ENCODE measurements around the gene PODNL1.
"Not testable (repeated sequence)": the region's sequence is repeated elsewhere in the genome, so short reads cannot be mapped to it uniquely, and the experiment has no call there.

Gene PODNL1, protein sequence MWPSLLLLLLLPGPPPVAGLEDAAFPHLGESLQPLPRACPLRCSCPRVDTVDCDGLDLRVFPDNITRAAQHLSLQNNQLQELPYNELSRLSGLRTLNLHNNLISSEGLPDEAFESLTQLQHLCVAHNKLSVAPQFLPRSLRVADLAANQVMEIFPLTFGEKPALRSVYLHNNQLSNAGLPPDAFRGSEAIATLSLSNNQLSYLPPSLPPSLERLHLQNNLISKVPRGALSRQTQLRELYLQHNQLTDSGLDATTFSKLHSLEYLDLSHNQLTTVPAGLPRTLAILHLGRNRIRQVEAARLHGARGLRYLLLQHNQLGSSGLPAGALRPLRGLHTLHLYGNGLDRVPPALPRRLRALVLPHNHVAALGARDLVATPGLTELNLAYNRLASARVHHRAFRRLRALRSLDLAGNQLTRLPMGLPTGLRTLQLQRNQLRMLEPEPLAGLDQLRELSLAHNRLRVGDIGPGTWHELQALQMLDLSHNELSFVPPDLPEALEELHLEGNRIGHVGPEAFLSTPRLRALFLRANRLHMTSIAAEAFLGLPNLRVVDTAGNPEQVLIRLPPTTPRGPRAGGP

DNA sequence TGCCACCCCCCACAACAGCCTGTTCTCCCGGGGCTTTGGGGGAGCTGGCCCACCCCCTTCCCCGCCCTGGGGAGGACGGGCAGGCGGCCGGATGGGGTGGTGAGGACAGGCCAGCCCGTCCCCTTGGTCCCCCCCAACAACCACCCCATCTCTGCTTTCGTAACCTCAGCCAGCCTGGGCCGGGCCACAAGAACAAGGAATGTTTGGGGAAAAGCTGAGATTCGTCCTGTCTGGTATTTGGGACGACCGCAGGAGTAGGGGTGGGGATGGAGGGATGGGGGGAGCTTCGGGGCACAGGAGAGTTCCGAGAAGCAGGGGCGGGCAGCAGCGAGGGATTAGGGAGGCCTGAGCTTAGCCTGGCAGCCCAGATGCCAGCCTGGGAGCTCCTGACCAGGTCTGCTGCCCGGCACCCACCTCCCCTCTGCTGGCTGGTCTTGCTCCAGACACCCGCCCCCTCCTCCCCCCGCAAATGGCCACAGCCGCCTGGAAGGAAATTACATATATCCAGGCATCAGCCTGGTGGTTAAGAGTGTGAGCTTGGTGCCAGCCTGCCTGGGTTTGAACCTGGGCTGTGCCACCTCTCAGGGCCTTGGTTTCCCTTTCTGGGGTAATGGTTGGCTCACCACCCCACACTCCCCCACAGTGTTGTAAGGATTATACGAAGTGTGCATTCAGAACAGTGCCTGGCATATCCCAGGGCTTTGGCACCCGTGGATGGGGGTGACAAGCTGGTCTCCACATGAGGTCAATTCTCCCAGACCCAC is at the start of gene PODNL1:
PODNL1 (minus strand) TSS at position 117 of the 764 bp plus-strand sequence. CDS start 236 bp downstream, outside the sequence.
- DNase-seq, result no peak

DNA sequence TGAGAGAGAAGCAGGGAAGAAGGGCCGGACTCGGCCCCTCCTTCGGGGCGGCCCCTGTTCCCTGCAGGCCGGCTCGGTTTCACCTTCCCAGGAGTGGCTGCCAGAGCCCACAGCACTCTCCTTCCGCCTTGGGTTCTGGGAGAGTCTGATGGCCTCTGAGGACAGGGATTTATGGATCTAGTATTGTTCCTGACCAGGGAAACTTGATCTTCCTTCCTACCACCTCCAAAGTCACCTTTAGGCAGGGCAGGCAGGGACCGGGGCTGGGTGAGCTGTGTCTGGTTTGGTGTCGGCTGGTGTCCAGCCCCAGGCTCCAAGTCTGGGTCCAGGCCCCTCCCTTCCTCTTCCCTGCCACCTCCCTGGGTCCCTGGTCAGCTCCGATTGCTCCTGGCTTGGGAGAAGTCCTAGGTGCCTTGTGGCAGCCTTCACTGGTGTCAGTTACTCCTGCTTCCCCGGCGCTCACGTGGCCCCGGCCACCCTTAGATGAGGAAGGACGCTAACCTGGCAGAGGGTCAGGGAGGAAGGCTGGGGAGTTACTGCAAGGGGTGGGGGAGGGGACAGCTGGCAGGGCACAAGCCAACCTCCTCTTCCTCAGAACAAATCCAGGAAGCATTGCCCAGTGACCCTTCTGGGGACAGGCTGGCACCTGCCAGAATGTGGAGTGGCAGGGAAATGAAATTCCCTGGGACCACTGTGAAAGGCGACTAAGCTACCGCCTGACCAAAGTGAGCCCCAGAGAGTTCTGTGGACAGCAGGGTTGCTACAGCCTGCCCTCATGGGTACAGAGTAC is 49.1 kb upstream of the PODNL1 start:
- DNase-seq, result no peak

DNA sequence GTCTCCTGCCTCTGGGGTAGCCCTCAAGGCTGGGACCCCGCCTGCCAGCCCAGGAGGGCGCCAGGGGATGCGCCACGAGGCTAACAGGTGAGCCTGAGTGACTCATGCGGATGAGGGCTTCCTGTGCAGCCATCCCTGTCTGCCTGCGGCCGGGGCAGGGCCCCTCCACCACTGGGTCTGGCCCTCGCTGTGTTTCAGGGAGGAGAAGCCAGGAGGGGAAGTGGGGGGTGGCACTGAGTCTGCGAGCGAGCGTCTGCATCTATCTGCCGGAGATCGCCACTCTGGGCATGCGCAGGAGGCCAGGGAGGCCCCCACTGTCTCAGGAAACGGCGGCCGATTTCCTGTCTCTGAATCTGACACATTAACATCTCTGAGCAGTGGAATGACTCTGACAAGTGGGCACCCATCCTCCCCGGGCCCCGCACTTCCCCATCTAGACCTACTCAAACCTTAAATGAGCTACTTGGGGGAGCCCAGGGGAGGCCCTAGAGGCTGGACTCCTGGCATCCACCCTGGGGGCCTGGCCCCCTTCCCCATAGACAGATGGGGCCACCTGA is 48.2 kb upstream of the PODNL1 start:
- DNase-seq, result peak; percentile 68

DNA sequence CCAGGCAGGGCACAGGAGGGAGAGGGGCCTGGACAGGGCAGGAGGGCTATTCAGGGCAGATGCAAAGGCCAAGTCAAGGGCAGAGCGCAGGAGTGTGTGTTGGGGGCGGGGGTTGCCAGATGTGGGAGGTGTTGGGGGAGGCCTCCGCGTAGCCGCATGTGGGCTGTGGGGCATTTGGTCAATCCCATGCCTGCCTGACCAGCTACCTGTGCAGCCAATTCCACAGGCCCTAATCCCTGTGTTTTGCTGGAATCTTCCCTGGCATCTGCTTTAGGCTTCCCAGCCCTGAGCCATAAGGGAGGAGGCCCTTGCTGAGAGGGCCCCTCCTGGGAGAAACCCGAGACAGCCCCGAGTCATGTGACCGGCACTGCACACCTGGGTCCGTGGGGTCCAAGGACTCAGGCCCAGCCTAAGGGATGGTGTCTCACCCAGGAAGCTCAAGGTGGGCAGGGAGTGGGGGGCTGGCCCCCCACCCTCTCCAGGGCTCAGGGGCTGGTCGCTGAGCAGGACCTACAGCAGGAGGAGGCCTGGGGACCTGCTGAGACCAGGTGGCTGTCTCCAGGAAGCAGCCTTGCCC is 47.6 kb upstream of the PODNL1 start:
- DNase-seq, result no peak

DNA sequence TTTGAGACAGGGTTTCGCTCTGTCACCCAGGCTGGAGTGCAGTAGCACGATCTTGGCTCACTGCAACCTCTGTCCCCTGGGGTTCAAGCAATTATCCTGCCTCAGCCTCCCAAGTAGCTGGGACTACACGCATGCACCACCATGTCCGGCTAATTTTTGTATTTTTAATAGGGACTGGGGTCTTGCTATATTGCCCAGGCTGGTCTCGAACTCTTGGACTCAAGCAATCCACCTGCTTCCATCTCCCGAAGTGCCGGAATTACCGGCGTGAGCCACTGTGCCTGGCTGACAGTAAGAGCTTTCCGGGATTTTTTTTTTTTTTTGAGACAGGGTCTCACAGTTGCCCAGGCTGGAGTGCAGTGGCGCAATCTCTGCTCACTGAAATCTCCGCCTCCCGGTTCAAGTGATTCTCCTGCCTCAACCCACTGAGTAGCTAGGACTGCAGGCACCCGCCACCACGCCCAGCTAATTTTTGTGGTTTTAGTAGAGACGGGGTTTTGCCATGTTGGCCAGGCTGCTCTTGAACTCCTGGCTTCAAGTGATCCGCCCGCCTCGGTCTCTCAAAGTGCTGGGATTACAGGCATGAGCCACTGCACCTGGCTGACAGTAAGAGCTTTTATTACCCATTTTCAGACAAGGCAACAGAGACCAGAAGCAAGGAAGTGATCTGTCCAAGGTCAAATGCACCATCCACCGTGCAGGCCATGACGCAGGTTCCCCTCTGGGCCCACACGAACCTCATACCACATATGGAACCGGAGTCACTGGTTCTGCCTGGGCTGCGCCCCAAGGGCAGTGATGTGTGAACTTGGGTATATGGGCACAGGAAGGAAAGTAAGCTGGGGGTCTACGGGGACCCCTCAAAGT is 46.9 kb upstream of the PODNL1 start:
- no peak for DNase-seq

DNA sequence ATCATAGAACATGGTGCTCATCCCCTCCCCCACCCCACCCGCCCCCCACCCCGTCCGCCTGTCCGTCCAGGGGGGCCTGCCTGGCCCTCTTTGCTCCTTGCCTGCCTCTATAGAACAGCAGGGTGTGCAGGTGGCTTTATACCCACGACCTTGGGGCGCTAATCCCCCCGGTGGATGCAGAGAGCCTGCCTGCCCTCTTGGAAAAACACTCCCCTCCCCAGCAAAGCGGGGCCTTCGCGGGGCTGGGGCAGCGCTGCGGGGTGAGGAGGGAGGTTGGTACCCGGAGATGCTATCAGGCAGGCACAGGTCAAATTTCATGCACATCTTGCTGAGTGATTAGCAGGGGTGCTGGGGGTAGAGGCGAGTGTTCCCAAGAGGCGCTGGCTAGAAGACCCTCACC is 46.0 kb upstream of the PODNL1 start:
- DNase-seq, result no peak

DNA sequence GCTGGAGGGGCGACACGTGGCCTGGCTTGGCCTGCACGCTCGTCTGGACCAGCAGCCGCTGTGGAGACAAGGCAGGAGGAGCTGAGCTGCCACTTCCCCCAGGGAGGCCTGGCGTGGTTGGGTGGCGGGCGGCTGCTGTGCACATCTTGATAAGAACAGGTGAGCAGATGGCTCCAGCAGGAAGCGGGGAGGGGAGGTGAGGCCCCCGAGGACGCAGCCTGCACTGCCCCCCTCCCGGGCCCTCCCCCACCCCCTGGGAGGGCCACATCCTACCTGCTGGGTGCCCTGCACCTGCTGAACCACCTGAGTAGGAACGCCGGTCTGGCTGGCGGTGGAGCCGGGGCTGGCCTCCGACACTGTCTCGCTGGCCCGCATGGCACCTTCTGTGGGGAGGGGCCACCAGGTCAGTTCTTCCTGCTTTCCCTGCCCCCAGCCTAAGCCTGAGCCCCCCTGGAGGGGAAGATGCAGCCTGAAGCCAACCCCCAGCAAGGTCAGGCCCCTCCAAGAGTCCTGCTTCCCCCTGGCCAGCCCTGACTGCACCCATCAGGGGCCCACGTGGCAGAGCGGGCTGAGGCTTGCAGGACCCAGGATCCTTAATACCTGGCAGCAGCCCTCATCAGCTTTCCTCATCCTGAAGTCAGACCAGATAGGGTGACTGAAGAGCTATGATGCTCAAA is 45.1 kb upstream of the PODNL1 start:
- DNase-seq, result no peak

DNA sequence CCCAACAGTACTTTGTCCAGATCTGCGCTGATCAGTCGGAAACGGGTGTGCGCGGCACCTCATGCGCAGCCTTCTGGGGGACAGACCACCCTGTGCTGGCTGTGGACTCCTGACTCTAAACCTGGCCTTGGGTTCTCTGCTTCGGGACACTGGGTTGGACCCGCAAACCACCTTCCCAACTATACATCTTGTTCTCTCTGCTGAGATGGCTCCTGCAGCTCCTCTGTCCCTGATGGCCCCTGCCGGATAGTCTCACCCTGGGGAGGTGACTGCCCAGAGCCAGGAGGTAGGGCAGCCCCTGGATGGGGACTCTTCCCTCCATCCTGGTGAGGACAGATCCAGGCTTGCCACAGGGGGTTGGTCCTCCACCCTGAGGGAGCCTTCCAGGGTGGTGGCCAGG is 44.6 kb upstream of the PODNL1 start:
- DNase-seq, result no peak

DNA sequence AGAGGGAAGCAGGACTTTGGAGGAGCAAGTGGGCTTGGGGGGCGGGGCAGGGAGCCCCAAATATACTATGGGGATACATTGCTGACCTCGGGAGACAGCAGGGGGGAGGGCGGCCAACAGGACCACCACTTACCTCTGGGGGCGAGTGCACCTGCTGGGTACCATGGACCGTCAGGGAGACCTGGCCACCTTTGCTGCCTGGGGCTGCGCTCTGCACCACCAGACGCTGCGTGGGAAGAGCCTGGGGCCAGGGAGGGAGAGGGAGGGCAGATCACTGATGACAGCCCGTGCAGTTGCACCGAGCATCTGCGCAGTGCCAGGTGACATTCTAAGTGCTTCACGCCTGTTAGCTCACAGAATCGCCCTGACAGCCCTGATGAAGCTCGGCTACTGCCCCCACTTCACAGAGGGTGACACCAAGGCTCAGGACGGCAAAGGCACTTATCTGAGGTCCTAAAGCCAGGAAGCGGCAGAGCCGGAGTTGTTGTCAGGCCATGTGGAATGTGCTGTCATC is 43.8 kb upstream of the PODNL1 start:
- no peak for DNase-seq

DNA sequence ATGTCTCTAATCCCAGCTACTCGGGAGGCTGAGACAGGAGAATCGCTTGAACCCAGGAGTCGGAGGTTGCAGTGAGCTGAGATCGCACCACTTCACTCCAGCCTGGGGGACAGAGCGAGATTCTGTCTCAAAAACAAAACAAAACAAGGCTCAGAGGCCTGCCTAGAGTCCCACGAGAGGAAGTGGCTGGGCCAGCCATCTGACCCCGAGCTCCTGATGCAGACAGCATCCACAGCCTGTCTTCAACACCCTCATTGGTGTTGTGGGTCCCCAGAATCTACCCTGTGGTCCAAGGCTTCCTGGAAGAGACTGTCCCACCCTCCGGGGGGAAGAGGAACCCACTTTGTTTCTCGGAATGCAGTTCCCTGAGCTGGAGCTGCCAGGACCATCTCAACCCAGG is 43.2 kb upstream of the PODNL1 start:
- no peak for DNase-seq

DNA sequence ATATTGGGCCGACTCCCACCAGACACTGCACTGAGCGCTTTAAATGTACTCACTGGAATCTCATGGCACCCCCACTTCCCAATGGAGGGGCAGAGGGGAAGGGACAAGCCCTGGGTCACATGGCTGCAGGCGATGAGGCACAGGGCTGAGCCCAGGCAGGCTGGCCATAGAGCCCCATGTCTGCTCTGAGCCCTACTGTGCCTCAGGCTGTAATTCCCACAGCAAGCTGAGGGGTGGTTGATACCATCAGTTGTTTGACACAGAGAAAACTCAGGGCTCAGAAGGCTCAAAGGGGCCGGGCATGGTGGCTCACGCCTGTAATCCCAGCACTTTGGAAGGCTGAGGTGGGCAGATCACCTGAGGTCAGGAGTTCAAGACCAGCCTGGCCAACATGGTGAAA is 42.8 kb upstream of the PODNL1 start:
- no peak for DNase-seq

DNA sequence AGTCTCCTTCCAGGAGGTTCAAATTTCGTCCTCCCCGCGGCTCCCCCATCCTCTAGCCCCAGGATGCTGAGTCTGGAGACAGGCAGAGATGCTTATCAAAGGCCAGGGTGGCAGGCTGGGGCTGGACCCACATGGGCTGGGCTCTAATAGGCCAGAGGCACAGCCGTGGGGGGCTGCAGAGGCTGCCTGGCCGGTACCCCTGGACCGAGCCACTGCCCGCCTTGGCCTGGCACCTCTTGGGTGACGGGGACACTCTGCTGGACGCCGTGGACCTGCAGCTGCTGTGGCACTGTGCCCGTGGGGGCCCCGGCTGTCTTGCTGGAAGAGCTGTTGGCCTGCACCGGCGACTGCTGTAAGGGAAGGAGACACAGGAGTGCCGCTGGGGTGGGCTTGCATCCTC is 42.1 kb upstream of the PODNL1 start:
- DNase-seq, result no peak

DNA sequence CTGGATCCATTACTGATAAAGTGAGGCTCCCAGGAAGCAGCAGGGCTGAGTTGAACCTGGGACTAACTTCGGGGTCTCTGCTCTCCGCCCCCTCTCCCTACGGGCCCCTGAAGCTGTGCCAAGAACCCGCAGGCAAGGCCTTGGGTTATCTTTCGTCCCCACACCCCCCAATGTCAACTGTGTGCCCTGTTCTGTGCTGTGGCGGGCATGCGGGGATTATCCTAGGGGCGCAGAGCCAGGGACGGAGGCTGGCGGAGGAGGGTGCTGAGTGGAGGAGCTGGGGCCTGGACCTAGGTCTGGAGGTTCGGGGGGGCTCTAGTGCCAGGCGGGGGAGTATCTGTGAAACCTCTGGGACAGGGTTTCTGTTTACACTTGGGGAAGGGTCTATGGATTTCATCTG is 41.5 kb upstream of the PODNL1 start:
- no peak for DNase-seq

DNA sequence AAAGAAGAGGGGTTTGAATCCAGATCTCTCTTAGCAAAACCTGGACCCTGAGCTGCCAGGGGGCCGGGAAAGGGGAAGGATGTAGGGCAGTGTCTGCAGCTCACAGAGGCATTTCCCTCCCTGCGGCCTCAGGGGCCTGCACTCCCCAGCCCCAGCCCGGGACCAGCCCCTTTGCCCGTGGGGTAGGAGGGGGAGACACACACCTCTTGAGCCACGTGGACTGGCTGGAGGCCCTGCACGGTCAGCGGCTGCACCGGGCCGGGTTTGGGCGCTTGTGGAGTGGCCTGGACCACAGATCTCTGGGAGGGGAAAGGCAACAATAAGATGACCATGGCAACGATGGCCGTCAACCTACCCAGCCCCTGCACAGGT is 41.0 kb upstream of the PODNL1 start:
- DNase-seq, result no peak

DNA sequence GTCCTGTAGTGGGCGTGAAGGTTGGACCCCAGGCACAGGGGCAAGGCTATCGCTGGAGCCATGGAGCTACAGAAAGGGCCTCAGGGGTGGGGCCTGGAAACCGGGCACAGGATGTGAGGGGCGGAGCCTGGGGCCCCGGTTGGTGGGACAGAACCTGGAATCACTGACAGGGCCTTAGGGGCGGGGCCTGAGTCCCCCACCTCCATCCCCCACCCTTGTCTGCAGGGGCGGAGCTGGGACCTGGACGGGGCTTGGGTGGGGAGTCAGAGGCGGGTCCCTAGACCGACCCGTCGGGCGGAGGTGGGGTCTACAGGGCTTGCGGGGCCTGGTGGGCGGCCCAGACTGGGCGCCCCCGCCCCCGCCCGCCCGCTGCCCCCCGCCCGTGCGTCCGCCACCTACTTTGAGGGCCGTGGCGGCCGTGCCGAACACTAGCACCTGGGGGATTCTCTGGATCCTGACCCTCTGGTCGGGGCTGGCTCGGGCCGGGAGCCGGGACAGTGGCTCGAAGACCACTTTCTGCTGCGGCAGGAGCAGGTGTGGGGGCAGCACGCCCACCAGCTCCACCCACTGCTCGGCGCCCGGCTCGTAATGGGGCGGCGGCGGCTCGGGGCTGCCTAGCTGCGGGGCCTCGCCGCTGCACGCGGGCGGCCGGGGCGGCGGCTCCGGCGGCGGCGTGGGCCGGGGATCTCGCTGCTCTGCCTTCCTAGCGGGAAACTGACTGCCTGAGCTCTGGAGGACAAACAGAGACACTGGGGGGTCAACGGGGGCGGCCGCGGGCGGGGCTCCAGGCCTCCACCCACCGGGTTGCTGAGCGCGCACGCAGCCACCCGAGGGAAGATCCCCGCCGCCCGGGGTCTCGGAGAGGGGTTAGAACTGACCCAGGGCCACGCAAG is 40.4 kb upstream of the PODNL1 start:
- no peak for DNase-seq

DNA sequence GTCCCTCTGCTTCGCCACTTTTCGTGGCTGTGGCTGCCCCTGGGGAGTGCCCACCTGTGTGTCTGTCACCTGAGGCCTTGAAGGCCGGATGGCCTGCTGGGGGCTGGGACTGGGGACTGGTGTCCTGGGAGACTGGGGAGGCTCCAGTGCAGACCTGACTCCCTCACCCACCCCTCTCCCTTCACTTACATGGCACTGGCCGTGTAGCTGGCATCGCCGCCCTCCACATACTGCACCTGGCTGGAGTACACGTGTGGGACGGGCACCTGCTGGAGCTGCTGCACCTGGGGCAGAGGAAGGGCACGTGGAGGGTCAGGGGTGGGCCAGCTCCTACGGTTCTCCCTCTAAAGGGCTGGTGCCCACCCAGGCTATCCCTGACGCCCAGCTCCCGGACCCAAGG is 39.6 kb upstream of the PODNL1 start:
- no peak for DNase-seq

DNA sequence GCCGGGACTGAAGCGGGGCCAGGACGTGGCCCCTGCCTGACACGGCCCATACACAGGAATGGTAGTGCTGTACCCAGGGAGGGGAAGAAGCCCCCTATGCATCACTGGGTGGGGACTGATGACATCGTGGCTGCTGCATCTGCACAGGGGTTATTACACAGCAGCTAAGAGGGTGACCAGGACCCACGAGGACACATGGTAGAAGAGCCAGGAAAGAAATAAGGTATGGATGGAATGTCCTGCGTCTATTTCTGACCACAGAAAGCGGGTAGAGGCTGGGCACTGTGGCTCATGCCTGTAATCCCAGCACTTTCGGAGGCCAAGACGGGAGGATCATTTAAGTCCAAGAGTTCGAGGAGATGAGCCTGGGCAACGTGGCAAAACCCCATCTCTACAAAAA is 38.2 kb upstream of the PODNL1 start:
- DNase-seq, result no peak

DNA sequence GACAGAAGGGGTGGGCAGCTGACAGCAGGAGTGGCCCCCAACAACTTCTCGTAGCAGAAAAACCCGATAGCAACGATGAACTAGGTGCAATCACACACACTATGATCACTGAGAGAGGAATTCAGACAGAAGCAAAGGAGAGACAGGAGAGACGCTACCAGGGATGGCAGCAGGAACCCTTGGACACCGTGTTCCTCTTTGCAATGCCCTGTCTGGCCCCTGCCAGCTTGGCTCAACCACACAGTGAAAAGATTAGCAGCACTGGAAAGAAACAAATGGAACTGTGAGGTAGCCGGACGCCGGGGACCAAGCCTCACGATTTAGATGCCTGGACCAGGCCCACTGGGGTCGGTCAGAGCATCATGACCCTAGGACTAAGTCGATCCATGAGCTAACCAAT is 37.7 kb upstream of the PODNL1 start:
- DNase-seq, result no peak

DNA sequence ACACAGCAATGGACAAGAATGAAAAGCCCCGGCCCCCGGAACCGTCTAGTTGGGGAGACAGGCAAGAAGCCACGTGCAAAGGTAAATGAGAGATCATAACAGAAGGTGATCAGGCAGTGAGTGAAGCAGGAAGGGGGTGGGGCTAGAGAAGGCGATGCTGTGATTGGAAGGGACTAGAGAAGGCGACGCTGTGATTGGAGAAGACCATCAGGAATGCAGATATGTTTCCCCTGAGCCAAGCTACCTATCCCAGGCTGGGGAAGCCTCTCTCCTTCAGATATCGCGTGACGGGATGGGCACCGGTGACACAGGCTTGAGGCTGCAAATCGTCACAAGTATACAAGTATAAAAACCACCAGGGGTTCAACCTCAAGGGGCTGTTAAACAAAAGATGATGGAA is 35.9 kb upstream of the PODNL1 start:
- no peak for DNase-seq

DNA sequence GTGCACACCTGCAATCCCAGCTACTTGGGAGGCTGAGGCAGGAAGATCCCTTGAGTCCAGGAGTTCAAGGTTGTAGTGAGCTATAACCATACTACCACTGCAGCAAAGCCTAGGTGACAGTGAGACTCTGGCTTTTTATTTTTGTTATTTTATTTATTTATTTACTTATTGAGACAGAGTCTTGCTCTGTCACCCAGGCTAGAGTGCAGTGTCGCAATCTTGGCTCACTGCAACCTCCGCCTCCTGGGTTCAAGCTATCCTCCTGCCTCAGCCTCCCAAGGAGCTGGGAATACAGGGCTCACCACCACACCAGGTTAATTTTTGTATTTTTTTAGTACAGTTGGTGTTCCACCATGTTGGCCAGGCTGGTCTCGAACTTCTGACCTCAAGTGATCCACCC is 35.3 kb upstream of the PODNL1 start:
- not testable (repeated sequence) for DNase-seq

Measured in SIG-M5 (cell line).